HL-60 (cell line): ENCODE data around the gene DCLRE1B.

Experiments
- CTCF ChIP-seq: IDR thresholded peaks from one replicate; pipeline ENCODE4 v1.5.1; 2011; ENCODE audit warnings: low read length, control low read depth, inconsistent platforms; ENCODE audit not compliant: insufficient read depth
- POLR2AphosphoS5 ChIP-seq: IDR thresholded peaks from 2 replicates; pipeline ENCODE4 v1.6.1; 2012; ENCODE audit warnings: low read depth

GRCh38 chr1:113929750-113930498 is 24.8 kb downstream of the DCLRE1B start:
- no peak for TF ChIP-seq CTCF
- peak; percentile 73; the same call in 1 of the 2 replicates for TF ChIP-seq POLR2AphosphoS5
